HG02852 (cell line): ENCODE measurements around the gene APOC4.
"Not testable (repeated sequence)": the region's sequence is repeated elsewhere in the genome, so short reads cannot be mapped to it uniquely, and the experiment has no call there.

ENCODE experiments used
- ATAC-seq: cut with Tn5 transposase; IDR thresholded peaks from one replicate; pipeline ENCODE4 v1.9.1; 2021; ENCODE audit warnings: mild to moderate bottlenecking, moderate library complexity; ENCODE audit not compliant: unreplicated experiment

APOC4 gene

DNA sequence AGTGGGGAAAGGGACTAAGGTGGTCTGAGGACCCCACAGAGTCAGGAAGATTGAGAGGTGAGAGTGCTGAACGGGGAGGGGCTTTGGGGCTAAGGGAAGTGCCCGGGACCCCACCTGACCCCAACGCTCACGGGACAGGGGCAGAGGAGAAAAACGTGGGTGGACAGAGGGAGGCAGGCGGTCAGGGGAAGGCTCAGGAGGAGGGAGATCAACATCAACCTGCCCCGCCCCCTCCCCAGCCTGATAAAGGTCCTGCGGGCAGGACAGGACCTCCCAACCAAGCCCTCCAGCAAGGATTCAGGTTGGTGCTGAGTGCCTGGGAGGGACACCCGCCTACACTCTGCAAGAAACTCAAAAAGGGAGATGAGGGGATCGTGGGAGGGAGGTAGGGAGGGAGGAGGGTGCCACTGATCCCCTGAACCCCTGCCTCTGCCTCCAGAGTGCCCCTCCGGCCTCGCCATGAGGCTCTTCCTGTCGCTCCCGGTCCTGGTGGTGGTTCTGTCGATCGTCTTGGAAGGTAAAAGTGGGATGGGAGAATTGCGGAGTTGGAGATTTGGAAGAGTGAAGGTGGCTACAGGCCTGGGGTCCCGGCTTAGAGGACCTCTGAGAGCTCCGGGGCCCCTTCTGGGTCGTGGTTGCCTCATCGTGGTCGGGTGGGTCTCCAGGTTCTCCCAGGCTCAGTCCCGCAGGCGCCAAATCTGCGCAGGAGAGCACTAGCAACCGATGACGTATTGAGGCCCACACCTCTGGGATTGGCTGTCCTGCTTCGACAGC, 27.4 kb upstream of the APOC4 start, which contains the start of gene APOC1:
Gene APOC1, plus strand, starts transcription at position 176 of the 774 bp plus-strand sequence. Its CDS starts 284 bp downstream, at position 460.
- ATAC-seq, result peak; percentile 91

DNA sequence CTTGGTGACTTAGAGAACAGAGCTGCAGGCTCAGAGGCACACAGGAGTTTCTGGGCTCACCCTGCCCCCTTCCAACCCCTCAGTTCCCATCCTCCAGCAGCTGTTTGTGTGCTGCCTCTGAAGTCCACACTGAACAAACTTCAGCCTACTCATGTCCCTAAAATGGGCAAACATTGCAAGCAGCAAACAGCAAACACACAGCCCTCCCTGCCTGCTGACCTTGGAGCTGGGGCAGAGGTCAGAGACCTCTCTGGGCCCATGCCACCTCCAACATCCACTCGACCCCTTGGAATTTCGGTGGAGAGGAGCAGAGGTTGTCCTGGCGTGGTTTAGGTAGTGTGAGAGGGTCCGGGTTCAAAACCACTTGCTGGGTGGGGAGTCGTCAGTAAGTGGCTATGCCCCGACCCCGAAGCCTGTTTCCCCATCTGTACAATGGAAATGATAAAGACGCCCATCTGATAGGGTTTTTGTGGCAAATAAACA, 17.8 kb upstream of the APOC4 start:
- ATAC-seq, result no peak

DNA sequence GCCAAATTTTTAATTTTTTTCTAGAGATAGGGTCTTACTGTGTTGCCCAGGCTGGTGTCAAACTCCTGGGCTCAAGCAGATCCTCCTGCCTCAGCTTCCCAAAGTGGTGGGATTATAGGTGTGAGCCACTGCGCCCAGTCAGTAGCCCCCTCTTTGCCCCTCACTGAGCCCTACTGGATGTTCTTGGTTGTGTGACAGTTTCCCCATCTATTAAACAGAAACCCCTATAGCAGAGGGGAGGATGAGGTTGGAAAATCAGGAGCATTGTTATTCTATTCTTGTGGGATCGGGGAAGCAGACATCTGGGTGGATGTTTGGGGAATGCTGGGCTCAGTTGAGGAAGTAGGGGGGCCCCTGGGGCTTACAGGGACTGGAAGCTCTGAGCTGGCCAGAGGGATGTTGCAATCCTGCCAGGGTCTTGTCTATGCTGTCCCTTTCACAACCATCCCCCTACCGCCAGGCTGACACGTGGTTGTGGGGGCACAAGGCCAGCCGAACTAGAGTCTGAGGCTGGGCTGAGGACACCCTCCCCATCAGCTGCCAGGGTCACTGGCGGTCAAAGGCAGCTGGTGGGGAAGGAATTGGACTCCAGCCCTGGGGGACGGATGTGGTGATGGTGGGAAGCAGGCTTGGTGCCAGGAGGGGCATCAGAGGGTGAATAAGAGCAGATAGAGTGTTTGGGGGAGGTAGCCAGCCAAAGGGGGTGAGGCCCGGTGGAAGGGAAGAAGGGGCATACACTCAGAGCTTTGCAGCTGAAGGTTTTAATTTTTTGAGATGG, 16.7 kb upstream of the APOC4 start:
- ATAC-seq, result no peak

DNA sequence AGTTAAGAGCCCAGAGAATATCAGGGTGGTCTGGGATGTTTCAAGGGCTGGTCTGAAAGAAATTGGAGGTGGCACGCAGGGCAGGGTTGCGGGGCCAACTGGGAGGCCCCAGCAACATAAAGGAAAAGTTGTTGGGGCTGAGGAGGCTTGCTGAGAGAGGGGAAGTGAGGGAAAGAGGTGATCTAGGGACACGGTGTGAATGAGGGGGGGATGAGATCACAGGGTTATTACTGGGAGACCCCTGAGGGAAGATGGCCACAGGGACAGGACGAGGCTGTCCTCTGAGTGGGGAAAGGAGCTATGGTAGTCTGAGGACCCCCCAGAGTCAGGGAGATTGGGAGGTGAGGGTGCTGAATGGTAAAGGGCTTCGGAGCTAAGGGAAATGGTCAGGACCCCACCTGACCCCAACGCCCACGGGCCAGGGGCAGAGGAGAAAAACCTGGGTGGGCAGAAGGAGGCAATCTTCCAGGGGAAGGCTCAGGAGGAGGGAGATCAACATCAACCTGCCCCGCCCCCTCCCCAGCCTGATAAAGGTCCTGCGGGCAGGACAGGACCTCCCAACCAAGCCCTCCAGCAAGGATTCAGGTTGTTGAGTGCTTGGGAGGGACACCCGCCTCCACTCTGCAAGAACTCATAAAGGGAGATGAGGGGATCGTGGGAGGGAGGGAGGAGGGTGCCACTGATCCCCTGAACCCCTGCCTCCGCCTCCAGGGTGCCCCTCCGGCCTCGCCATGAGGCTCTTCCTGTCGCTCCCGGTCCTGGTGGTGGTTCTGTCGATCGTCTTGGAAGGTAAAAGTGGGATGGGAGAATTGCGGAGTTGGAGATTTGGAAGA, 15.6 kb upstream of the APOC4 start:
- ATAC-seq, result not testable (repeated sequence)

DNA sequence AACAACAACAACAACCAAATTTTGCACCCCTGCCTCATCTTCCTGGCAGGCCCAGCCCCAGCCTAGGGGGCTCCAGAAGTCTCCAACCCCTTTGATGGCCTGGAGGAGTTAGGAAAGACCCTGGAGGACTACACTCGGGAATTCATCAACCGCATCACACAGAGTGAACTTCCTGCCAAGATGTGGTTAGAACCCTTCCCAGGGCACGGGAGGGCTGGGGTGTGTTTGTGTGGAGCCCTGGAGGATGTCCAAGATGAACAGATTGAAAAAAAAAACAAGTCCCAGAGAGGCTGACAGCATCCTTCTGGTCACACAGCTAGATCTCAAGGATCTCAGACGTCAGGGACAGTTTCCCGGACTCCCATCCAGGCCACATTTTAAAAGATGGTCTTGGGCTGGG, 14.3 kb upstream of the APOC4 start:
- ATAC-seq, result no peak

DNA sequence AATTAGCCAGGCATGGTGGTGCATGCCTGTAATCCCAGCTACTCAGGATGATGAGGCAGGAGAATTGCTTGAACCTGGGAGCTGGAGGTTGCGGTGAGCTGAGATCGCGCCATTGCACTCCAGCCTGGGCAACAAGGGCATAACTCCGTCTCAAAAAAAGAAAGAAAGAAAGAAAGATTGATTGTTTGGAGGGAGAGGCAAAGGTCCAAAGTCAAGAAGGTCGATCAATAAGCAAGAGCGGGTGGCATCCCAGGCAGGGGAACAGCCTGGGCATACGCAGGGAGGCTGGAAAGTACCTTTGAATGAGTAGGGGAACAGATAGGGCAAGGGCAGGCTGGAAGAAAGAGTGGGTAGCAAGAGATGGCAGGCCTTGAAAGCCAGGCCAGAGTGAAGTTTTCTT, 11.9 kb upstream of the APOC4 start:
- ATAC-seq, result no peak

DNA sequence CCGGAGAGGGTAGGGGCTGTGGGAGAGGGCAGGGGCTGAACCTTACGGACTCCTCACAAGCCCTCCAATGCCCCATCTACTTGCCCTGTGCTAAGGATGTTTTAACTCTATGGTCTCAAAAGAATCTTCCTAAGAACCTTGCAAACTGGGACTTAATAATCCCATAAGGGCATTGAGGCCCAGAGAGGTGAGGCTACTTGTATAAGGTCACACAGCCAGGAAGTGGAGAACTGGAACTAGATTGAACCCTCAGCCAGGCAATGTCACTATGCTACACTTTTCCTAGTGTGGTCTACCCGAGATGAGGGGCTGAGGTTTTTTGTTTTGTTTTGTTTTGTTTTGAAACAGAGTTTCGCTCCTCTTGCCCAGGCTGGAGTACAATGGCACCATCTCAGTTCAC, 10.5 kb upstream of the APOC4 start:
- no peak for ATAC-seq

DNA sequence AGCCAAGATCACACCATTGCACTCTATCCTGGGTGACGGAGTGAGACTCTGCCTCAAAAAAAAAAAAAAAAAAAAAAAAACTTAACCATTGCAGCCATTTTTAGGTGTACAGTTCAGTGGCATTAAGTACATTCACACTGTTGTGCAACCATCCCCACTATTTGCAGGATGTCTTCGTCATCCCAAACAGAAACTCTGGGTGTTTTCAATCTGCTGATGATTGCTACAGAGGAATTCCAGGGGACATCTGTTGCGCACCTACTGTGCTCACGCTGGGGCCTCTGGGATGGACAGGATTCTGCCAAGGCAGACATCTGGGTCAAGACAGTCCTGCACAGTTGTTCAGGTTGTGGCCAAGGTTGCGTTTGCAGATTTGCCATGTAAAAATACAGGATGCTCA, 2.4 kb upstream of the APOC4 start:
- no peak for ATAC-seq

DNA sequence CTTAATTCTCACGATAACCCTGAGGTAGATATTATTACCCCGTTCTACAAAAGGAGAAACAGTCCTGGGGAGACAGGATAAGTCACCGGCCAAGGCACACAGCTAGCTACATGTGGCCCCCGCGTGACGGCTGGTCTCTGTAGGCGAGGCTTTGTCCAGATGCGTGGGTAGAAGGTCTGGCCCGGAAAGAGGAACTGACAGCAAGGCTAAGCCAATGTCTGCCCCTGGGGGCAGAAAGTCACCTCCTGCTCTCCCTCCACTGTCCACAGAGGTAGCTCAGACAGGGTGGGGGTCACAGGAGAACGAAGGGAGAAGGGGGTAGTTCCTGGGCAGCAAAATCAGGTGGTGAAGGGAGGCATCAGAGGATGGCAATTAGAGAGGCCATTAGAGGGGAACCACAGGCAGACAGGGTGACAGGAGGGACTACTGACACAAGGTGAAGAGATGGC, 1.8 kb downstream of the APOC4 start:
- ATAC-seq, result peak; percentile 64

DNA sequence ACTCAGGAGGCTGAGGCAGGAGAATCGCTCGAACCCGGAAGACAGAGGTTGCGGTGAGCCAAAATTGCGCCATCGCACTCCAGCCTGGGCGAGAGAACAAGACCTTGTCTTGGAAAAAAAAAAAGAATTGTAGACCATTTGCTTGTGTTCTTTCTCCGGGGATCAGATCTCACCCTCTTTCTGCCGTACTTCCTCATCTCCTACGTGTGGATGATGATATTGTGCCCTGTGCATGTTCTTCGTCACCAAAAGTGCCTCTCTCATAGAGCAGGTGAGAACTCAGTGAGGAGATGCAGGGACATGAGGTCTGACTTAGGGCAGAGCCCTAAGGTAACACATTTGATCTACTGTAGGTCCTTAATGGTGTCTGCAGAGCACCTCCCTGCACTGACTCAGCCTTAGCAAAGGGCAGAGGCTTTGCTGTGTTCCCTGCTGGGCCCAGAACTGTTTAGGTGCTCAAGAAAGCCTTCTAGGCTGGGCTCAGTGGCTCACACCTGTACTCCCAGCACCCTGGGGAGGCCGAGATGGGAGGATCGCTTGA, 5.1 kb downstream of the APOC4 start:
- no peak for ATAC-seq

DNA sequence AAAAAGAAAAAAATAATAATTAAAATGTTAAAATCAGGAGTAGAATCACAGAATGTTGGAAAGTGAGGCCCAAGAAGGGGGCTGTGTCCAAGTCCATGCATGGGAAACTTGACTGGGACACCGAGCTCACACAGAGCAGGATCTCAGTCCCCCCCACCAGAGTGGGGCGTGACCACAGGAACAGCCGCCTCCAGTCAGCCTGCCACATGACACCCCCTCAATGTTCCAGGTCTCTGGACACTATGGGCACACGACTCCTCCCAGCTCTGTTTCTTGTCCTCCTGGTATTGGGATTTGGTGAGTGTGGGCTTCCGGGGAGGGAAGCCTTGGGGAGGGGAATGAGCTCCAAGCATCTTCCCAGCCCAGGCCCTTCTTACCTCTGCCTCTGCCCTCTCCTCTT, 6.2 kb downstream of the APOC4 start:
- no peak for ATAC-seq

DNA sequence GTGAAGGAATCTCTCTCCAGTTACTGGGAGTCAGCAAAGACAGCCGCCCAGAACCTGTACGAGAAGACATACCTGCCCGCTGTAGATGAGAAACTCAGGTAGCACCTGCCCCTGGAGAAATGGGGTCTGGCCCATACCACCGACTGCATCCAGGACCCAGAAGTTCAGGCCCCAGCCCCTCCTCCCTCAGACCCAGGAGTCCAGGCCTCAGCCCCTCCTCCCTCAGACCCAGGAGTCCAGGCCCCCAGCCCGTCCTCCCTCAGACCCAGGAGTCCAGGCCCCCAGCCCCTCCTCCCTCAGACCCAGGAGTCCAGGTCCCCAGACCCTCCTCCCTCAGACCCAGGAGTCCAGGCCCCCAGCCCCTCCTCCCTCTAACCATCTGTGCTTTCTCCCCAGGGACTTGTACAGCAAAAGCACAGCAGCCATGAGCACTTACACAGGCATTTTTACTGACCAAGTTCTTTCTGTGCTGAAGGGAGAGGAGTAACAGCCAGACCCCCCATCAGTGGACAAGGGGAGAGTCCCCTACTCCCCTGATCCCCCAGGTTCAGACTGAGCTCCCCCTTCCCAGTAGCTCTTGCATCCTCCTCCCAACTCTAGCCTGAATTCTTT, 6.8 kb downstream of the APOC4 start:
- no peak for ATAC-seq

DNA sequence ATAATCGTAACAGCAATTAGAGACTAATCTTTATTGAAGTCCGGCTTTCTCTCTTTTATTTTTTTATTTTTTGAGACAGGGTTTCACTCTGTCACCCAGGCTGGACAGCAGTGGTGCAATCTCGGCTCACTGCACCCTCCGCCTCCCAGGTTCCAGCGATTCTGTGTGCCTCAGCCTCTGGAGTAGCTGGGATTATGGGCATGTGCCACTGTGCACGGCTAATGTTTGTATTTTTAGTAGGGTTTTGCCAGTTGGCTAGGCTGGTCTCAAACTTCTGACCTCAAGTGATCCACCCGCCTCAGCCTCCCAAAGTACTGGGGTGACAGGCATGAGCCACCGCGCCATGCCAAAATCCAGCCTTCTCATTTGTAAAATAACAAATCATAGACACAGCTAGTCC, 7.5 kb downstream of the APOC4 start:
- no peak for ATAC-seq

DNA sequence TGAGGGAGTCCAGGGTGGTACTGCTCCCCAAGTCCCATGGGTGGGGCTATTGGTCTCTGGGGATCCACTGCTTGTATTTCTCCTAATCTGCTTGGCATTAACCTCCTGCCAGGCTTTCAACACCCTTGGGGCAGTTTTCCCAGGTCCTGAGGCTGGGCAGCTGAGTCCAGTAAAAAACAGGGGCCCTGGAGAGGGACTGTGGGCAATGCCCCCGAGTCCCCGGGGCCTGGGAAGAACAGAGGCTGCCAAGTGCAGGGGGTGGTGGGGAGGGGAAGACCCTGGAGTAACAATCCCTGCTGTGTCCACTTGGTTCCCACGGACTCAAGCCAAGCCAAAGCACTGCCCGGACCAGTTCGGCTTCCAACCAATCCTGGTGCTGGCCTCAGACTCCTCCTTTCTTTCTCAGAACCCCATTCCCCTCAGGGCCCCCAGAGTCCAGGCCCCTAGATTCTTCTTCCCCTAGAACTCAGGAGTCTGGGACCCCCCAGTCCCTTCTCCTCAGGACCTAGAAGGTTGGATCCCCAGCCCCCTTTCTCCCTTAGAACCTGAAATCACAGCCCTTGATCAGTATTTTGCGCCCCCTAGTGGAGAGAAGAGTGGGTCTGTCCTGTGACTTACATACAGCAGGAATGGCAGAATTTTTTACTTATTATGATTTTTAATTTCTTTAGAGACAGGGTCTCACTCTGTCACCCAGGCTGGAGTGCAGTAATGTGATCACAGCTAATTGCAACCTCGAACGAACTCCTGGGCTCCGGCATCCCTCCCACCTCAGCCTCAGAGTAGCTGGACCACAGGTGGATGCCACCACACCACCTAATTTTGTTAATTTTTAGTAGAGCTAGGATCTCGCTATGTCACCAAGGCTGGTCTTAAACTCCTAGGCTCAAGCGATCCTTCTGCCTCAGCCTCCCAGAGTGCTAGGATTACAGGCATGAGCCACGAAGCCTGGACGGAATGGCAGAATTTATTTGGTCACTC, 9.4 kb downstream of the APOC4 start:
- ATAC-seq, result no peak

DNA sequence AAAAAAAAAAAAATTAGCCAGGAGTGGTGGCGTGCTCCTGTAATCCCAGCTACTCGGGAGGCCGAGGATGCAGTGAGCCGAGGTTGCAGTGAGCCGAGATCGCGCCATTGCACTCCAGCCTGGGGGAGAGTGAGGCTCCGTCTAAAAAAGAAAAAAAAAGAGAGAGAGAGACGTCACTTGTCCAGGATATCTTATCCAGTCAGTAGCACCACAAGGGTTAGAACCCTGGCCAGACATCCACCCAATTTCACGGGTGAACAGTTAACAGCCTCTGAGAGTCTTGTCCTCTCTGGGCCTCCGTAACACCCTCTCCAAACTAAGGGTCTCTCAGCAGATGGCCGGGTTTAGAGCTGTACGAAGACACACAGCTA, 12.2 kb downstream of the APOC4 start:
- ATAC-seq, result no peak

DNA sequence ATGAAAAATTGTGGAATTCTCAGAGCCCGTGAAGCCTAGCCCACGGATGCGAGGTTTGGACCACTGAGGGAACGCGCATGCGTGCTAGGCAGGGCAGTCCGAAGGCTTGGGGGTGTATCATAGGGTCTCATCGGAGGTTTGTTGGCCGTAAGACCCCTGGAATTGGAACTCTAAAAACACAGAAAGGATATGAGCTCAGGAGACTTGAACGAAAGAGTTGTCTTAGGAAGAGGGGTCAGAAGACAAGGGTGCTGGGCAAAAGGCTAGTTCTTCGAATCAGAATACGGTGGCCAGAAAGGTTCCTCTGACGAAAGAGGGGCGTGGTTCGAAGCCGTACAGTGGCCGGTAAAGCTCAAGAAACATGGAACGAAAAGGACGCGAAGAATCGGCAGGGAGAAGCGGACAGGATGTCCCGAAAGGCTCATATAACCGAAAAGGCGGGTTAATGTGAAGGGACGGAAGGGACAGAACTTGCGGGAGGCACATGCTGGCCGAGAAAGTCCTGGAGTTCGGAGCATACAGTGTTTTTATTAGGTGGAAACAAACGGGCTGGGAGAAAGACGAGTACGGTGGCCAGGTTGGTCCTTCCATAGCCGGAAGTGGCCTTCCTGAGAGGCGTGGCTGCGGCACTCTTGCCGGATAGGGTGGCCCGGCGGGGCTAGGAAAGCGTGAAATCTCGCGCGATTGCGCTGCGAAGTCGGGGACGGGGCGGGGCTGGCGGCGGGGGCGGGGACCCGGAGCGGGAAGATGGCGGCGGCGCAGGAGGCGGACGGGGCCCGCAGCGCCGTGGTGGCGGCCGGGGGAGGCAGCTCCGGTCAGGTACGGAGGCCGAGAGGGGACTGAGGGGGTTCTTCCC, 12.8 kb downstream of the APOC4 start, which contains the start of gene CLPTM1:
Gene CLPTM1, plus strand, starts transcription at position 732 of the 856 bp plus-strand sequence. Its CDS starts 16 bp downstream, at position 748.
- ATAC-seq, result peak; percentile 78

DNA sequence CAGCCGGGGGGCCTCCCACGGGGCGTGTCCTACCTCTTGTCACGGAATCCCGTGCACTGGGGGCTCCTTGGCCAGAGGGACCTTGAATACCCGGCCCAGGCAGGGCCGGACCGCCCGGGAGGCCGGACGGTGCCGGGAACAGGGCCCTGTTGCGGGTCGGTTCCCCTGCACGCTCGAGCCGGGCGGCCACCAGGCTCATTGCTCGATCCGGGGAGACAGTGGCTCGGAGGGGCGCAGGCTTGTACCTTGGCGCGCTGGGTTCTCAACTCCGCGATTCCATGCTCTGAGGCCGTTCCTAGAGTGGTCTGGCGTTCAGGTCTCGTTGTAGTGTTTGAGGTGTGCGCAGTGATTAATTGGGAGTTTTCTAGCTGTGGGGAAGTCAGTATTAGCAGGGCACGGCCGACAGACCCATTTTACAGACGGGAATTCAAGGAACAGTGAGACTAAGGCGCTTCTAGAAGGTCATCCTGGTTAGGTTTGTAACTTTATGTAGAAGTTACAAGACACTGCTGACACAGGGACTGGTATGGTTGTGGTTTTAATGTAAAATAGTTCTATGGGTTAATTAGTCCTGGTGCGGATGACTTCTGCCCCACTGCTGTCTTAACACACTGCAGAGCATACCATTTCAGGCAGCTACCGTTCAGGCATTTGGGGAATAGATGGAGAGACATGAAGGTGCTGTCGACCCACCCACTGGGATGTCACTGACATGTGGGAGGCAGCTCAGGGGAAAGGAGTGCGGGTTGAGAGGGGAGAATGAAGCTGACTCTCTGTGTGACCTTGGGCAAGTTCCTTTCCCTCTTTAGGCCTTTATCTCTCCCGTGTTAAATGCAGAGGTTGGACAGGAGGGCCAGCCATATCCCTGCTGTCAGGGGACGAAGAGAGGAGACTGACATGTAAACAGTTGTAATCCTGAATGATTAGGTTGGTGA, 13.7 kb downstream of the APOC4 start:
- peak; percentile 20 for ATAC-seq
